ENCODE measurements around the gene VPREB3.

DNA sequence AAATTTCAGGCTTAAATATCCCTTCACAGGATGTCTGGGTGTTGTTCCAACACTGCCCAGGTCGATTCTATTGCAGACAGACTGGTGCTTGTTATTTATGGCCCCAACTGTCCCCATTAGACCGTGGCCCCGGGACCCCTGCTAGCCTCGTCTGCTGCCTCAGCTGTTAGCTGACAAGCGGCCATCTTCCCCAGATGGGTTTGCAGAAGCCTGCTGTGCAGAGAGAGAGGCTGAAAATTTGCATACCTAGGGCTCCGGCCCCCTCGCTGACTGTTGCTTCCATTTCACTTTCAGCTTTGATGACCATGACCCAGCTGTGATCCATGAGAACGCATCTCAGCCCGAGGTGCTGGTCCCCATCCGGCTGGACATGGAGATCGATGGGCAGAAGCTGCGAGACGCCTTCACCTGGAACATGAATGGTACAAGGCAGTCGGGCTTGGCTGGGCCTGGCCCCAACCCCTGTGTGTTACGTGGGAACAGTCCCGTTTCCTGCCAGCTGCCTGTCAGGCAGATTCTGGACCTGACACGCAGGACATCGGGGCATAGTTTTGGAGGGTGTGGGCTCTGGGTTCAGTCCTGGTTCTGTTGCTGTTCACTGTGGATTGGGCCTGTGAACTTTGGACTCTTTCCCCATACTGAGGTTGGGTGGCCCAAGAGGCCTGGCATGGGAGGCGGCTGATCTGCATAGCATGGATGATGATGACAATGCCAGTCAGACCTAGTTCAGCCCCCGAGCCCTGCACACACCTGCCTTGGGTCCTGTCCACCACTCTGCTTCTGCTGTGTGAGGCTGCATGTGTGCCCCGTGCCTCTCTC lies 49.0 kb upstream of the VPREB3 start:
- TF ChIP-seq CREB1 (IDR thresholded peaks at IDR 0.05; ENCODE audit: low read depth) (no peak), RAD21 (IDR thresholded peaks at IDR 0.05; ENCODE audit: low read depth) (no peak), EP300 (IDR thresholded peaks at IDR 0.05; ENCODE audit: borderline replicate concordance) (no peak), FOXM1 (IDR thresholded peaks at IDR 0.05; ENCODE audit: borderline replicate concordance, low read depth) (no peak), CEBPB (IDR thresholded peaks at IDR 0.05) (no peak), YY1 (IDR thresholded peaks at IDR 0.05; ENCODE audit: low read depth) (no peak)
- TF ChIP-seq, protein P1, sequence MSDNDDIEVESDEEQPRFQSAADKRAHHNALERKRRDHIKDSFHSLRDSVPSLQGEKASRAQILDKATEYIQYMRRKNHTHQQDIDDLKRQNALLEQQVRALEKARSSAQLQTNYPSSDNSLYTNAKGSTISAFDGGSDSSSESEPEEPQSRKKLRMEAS (IDR thresholded peaks at IDR 0.05), result no peak
- TF ChIP-seq, protein P2, sequence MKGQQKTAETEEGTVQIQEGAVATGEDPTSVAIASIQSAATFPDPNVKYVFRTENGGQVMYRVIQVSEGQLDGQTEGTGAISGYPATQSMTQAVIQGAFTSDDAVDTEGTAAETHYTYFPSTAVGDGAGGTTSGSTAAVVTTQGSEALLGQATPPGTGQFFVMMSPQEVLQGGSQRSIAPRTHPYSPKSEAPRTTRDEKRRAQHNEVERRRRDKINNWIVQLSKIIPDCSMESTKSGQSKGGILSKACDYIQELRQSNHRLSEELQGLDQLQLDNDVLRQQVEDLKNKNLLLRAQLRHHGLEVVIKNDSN (IDR thresholded peaks at IDR 0.05), result no peak
